ENCODE results near the gene LZTR1.
A peak's percentile ranks its signal among the peaks of the same experiment; 100 is the strongest.

The LZTR1 gene

DNA sequence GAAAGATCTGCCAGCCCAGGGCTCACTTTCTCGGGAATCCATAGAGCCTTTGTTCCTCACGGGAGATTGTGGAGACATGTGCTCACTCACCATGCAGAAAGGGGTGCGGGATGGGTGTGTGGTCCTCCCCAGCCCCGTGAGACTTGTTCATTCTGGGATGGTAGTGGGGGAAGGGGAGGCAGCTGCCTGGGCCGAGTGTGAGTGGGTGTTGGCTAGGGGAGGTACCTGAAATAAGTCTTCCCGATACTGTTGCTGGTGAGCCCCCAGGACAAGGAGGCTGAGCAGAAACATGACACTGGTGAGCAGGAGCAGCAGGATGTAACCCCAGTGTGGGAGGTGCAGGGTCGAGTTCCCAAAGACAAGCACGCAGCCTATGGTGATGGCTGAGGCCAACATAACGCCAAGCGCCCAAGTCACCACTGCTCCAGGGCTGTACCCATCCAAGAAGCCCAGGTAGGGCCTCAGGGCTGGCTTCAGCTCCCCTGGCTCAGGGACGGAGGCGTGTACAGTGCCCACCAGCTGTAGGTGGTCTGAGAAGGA lies 47.5 kb downstream of the LZTR1 start:
- peaks cover 2% of the 10 kb centered on the region for H3K79me2 ChIP-seq (ENCODE audit: control insufficient read depth, insufficient read depth, low read length, poor library complexity)
- no peak overlapping the region for H4K12ac ChIP-seq (ENCODE audit: low read depth, low read length)
- no CpG with 5 or more reads among the region's 12 CpGs for WGBS (ENCODE audit: extremely low coverage, insufficient coverage, insufficient read length)

DNA sequence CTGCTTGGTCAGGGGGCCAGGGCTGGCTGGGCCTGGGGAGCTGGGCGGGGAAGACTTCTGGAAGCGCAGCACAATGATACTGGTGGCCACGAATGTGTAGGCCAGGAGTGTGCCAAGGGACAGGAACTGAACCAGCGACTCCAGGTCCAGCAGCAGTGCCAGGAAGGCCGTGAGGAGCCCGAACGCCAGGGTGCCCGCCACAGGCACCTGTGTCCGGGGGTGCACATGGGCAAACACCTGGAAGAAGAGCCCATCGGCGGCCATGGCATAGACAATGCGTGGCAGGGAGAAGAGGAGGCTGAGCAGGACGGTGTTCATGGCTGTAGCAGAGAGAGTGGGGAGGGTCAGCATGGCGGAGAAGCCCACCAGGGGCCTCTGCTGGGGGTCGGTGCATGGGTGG lies 47.9 kb downstream of the LZTR1 start:
- no peak overlapping the region for H2AFZ ChIP-seq (ENCODE audit: insufficient read depth, low read length, poor library complexity)
- no peak overlapping the region for H3K27ac ChIP-seq (ENCODE audit: low read depth, low read length)
- H3K4me3 ChIP-seq (ENCODE audit: low read depth, low read length), result no peak overlapping the region
- no peak for DNase-seq
- no peaks in the 10 kb centered on the region for H3K9me3 ChIP-seq (ENCODE audit: insufficient read depth, low read depth, low read length)
- no peak overlapping the region for H3K4me2 ChIP-seq (ENCODE audit: low read length)
- H4K8ac ChIP-seq (ENCODE audit: low read depth, low read length), result no peak overlapping the region
- no peak overlapping the region for H3K23ac ChIP-seq (ENCODE audit: low read length)
- H3K14ac ChIP-seq (ENCODE audit: low read length), result no peak overlapping the region
- peaks cover 36 to 42% of the 10 kb centered on the region in 2 experiments for H3K4me1 ChIP-seq (ENCODE audit: control insufficient read depth in 1 of 2, insufficient read depth in 2 of 2, low read length in 2 of 2)
- H3K18ac ChIP-seq (ENCODE audit: low read length), result peak overlapping the region; percentile 40
- no peak overlapping the region for H4K12ac ChIP-seq (ENCODE audit: low read depth, low read length)
- no peak overlapping the region for H2BK120ac ChIP-seq (ENCODE audit: insufficient read depth, low read length, poor library complexity)
- H3K79me2 ChIP-seq (ENCODE audit: control insufficient read depth, insufficient read depth, low read length, poor library complexity), result peaks cover 2% of the 10 kb centered on the region
- no peak overlapping the region for H3K4ac ChIP-seq (ENCODE audit: low read depth, low read length)
- H2AK5ac ChIP-seq (ENCODE audit: low read length), result peak overlapping the region; percentile 32
- H3K79me1 ChIP-seq (ENCODE audit: low read length), result peaks cover 17% of the 10 kb centered on the region
- no CpG with 5 or more reads among the region's 15 CpGs for WGBS (ENCODE audit: extremely low coverage, insufficient coverage, insufficient read length)
- H4K91ac ChIP-seq (ENCODE audit: low read depth, low read length), result no peak overlapping the region
- H3K36me3 ChIP-seq (ENCODE audit: control insufficient read depth in 1 of 2, insufficient read depth in 2 of 2, low read length in 2 of 2), result no peaks in the 10 kb centered on the region
- H3K27me3 ChIP-seq (ENCODE audit: insufficient read depth, low read length), result no peaks in the 10 kb centered on the region
- H3K9ac ChIP-seq (ENCODE audit: low read length), result no peak overlapping the region
- no peak overlapping the region for H2BK12ac ChIP-seq (ENCODE audit: low read length)
- H2BK5ac ChIP-seq (ENCODE audit: low read depth, low read length, poor library complexity), result no peak overlapping the region

More for the DNA sequence above, 47.5 kb downstream of the LZTR1 start:
- Histone ChIP-seq H4K91ac (ENCODE audit: low read depth, low read length) (no peak overlapping the region), H3K14ac (ENCODE audit: low read length) (no peak overlapping the region), H3K4me3 (ENCODE audit: low read depth, low read length) (no peak overlapping the region), H3K9me3 (ENCODE audit: insufficient read depth, low read depth, low read length) (no peaks in the 10 kb centered on the region), H2BK120ac (ENCODE audit: insufficient read depth, low read length, poor library complexity) (no peak overlapping the region), H3K4me2 (ENCODE audit: low read length) (no peak overlapping the region), H3K9ac (ENCODE audit: low read length) (no peak overlapping the region), H4K8ac (ENCODE audit: low read depth, low read length) (no peak overlapping the region), H3K27ac (ENCODE audit: low read depth, low read length) (no peak overlapping the region), H2BK5ac (ENCODE audit: low read depth, low read length, poor library complexity) (no peak overlapping the region), H2AK5ac (ENCODE audit: low read length) (peak overlapping the region; percentile 19), H2BK12ac (ENCODE audit: low read length) (no peak overlapping the region), H3K4ac (ENCODE audit: low read depth, low read length) (no peak overlapping the region), H3K27me3 (ENCODE audit: insufficient read depth, low read length) (no peaks in the 10 kb centered on the region), H3K23ac (ENCODE audit: low read length) (no peak overlapping the region), H3K79me1 (ENCODE audit: low read length) (peaks cover 17% of the 10 kb centered on the region), H3K36me3 (ENCODE audit: control insufficient read depth in 1 of 2, insufficient read depth in 2 of 2, low read length in 2 of 2) (no peaks in the 10 kb centered on the region), H3K18ac (ENCODE audit: low read length) (peak overlapping the region; percentile 40), H3K4me1 (ENCODE audit: control insufficient read depth in 1 of 2, insufficient read depth in 2 of 2, low read length in 2 of 2) (peaks cover 36 to 42% of the 10 kb centered on the region in 2 experiments), H2AFZ (ENCODE audit: insufficient read depth, low read length, poor library complexity) (no peak overlapping the region)
- no peak for DNase-seq

DNA sequence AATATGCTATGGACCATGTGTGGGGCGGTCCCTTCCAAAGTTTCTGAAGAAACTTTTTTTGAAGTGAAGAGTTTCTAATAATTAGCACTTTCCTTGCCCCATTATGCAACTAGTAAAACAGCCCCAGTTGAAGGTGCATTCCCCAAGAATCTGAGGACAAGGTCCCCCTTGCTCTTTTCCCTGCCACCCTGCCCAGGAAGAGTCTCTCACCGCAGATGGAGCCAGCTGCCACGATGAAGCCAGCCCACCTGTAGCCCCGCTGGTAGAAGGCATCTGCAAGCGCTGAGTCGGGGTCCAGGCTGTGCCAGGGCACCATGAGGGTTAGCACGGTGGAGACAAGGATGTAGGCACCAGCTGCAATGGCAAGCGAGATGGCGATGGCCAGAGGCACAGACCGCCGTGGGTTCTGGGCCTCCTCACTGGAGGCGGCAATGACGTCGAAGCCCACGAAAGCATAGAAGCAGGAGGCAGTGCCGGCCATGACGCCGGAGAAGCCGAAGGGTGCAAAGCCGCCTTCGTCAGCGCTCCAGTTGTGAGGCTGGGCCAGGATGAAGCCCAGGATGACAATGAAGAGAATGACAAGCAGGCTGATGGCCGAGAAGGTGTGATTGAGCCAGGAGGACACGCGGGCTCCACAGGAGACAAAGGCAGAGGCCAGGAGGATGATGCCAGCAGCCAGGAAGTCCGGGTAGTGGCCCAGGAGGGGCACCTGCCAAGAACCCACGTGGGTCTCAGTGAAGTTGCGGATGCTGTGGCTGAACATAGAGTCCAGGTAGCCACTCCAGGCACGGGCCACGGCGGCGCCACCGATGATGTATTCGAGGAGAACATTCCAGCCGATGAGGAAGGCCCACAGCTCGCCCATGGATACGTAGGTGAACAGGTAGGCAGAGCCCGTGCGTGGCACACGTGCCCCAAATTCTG lies 48.8 kb downstream of the LZTR1 start:
- Histone ChIP-seq H4K8ac (ENCODE audit: low read depth, low read length) (no peak overlapping the region), H2AK5ac (ENCODE audit: low read length) (peak overlapping the region; percentile 21), H2AFZ (ENCODE audit: insufficient read depth, low read length, poor library complexity) (no peak overlapping the region), H2BK12ac (ENCODE audit: low read length) (no peak overlapping the region), H4K12ac (ENCODE audit: low read depth, low read length) (no peak overlapping the region), H3K79me1 (ENCODE audit: low read length) (peaks cover 17% of the 10 kb centered on the region), H3K4me3 (ENCODE audit: low read depth, low read length) (no peak overlapping the region), H3K9ac (ENCODE audit: low read length) (no peak overlapping the region), H2BK5ac (ENCODE audit: low read depth, low read length, poor library complexity) (no peak overlapping the region), H3K18ac (ENCODE audit: low read length) (no peak overlapping the region), H3K36me3 (ENCODE audit: control insufficient read depth in 1 of 2, insufficient read depth in 2 of 2, low read length in 2 of 2) (no peaks in the 10 kb centered on the region), H3K4ac (ENCODE audit: low read depth, low read length) (peak overlapping the region; percentile 32), H4K91ac (ENCODE audit: low read depth, low read length) (no peak overlapping the region), H3K4me2 (ENCODE audit: low read length) (no peak overlapping the region), H3K4me1 (ENCODE audit: control insufficient read depth in 1 of 2, insufficient read depth in 2 of 2, low read length in 2 of 2) (peaks cover 36 to 42% of the 10 kb centered on the region in 2 experiments), H3K27ac (ENCODE audit: low read depth, low read length) (no peak overlapping the region), H2BK120ac (ENCODE audit: insufficient read depth, low read length, poor library complexity) (no peak overlapping the region), H3K79me2 (ENCODE audit: control insufficient read depth, insufficient read depth, low read length, poor library complexity) (peaks cover 2% of the 10 kb centered on the region), H3K27me3 (ENCODE audit: insufficient read depth, low read length) (no peaks in the 10 kb centered on the region), H3K9me3 (ENCODE audit: insufficient read depth, low read depth, low read length) (no peaks in the 10 kb centered on the region), H3K14ac (ENCODE audit: low read length) (no peak overlapping the region), H3K23ac (ENCODE audit: low read length) (no peak overlapping the region)
- no CpG with 5 or more reads among the region's 40 CpGs for WGBS (ENCODE audit: extremely low coverage, insufficient coverage, insufficient read length)
- DNase-seq, result no peak

DNA sequence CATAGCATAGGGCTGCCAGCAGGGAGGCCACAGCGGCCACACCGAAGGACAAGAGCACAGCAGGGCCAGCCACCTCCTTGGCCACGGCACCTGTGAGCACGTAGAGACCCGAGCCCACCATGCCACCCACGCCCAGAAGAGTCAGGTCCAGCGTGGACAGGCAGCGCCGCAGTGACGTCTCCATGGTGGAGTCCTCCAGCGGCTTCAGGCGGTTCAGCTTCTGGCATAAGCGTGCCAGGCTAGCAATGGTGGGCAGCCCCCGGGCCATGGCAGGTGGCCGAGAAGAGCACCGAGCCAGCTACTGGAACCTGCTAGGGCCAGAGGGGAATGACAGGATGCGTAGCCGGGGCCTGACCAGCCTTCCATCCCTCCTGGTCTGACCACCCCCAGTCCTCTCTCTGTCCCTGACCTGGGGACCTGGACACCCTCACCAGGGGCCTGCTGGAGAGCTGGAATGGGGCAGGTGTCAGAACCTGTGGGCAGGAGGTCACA lies 49.5 kb downstream of the LZTR1 start:
- H2BK120ac ChIP-seq (ENCODE audit: insufficient read depth, low read length, poor library complexity), result no peak overlapping the region
- no peak overlapping the region for H3K27ac ChIP-seq (ENCODE audit: low read depth, low read length)
- peaks cover 36 to 42% of the 10 kb centered on the region in 2 experiments for H3K4me1 ChIP-seq (ENCODE audit: control insufficient read depth in 1 of 2, insufficient read depth in 2 of 2, low read length in 2 of 2)
- no peak for DNase-seq
- no peaks in the 10 kb centered on the region for H3K9me3 ChIP-seq (ENCODE audit: insufficient read depth, low read depth, low read length)
- peak overlapping the region; percentile 83 for H3K4me2 ChIP-seq (ENCODE audit: low read length)
- no peak overlapping the region for H3K4ac ChIP-seq (ENCODE audit: low read depth, low read length)
- no peak overlapping the region for H2AK5ac ChIP-seq (ENCODE audit: low read length)
- H4K12ac ChIP-seq (ENCODE audit: low read depth, low read length), result no peak overlapping the region
- H3K79me1 ChIP-seq (ENCODE audit: low read length), result peaks cover 18% of the 10 kb centered on the region
- H3K9ac ChIP-seq (ENCODE audit: low read length), result no peak overlapping the region
- H2AFZ ChIP-seq (ENCODE audit: insufficient read depth, low read length, poor library complexity), result no peak overlapping the region
- H3K4me3 ChIP-seq (ENCODE audit: low read depth, low read length), result peak overlapping the region; percentile 52
- H2BK5ac ChIP-seq (ENCODE audit: low read depth, low read length, poor library complexity), result no peak overlapping the region
- H3K14ac ChIP-seq (ENCODE audit: low read length), result no peak overlapping the region
- no peak overlapping the region for H3K23ac ChIP-seq (ENCODE audit: low read length)
- H3K36me3 ChIP-seq (ENCODE audit: control insufficient read depth in 1 of 2, insufficient read depth in 2 of 2, low read length in 2 of 2), result no peaks in the 10 kb centered on the region
- H3K18ac ChIP-seq (ENCODE audit: low read length), result no peak overlapping the region
- no peaks in the 10 kb centered on the region for H3K27me3 ChIP-seq (ENCODE audit: insufficient read depth, low read length)
- H3K79me2 ChIP-seq (ENCODE audit: control insufficient read depth, insufficient read depth, low read length, poor library complexity), result peaks cover 2% of the 10 kb centered on the region
- H2BK12ac ChIP-seq (ENCODE audit: low read length), result no peak overlapping the region
- no peak overlapping the region for H4K91ac ChIP-seq (ENCODE audit: low read depth, low read length)
- no CpG with 5 or more reads among the region's 18 CpGs for WGBS (ENCODE audit: extremely low coverage, insufficient coverage, insufficient read length)
- no peak overlapping the region for H4K8ac ChIP-seq (ENCODE audit: low read depth, low read length)
